ENCODE results near the gene CLCA1. TPM values are rescaled to one million over a fixed set of nuclear protein-coding genes. Genes with fewer than 3 reads are reported as not detected.

The CLCA1 gene
- total RNA-seq, 4 donors from 2014 or later: not detected

DNA sequence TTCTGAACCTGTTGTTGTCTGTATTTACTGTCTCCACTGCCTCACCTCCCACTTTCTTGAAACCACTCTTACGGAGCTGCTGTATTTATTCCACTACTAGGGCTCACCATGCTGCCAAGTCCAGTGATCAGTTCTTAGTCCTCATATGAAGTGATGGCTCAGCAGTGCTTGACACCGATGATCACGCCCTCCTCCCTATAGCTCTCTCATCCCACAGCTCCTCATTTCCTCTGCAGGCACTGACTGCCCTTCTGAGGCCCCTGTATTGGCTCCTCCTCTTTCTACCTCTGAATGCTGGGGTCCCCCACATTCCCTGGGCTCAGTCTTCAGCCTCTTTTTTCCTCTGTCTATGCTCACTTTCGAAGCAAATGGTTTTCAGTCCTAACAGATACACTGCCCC is 3.4 kb downstream of the CLCA1 start:
- ATAC-seq (ENCODE audit: low FRiP score) (no peak), DNase-seq (ENCODE audit: low spot score) (no peak)
- TF ChIP-seq CTCF (IDR thresholded peaks at IDR 0.05): no peak

- TF ChIP-seq CTCF (IDR thresholded peaks at IDR 0.05): no peak
- no peak for ATAC-seq (ENCODE audit: low FRiP score)
- DNase-seq (ENCODE audit: low spot score): no peak
Observed at GRCh38 chr1:86472767-86473166, 4.0 kb downstream of the CLCA1 start.

DNA sequence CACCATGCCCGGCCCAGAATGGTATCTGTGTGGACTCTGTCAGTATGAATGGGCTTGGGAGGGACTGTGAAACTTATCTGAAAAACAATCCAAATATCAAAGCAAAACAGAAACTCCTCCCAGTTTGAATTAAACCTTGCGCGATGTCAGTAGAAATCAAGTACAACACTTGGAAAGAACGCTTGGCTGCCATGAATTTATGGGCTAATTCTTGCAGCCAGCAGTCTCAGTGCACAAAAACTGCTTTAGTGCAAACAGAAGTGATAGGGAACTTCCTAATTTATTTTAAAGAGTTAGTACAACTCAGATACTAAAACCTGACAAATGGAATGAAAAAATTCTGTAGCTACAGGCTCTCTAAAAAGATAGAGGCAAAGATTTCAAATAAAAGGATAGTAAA is 8.5 kb downstream of the CLCA1 start:
- TF ChIP-seq CTCF (IDR thresholded peaks at IDR 0.05): no peak
- DNase-seq (ENCODE audit: low spot score): no peak
- no peak for ATAC-seq (ENCODE audit: low FRiP score)

- TF ChIP-seq CTCF (IDR thresholded peaks at IDR 0.05): no peak
- ATAC-seq (ENCODE audit: low FRiP score) (no peak), DNase-seq (ENCODE audit: low spot score) (no peak)
Observed at GRCh38 chr1:86477682-86478081, 9.0 kb downstream of the CLCA1 start.

DNA sequence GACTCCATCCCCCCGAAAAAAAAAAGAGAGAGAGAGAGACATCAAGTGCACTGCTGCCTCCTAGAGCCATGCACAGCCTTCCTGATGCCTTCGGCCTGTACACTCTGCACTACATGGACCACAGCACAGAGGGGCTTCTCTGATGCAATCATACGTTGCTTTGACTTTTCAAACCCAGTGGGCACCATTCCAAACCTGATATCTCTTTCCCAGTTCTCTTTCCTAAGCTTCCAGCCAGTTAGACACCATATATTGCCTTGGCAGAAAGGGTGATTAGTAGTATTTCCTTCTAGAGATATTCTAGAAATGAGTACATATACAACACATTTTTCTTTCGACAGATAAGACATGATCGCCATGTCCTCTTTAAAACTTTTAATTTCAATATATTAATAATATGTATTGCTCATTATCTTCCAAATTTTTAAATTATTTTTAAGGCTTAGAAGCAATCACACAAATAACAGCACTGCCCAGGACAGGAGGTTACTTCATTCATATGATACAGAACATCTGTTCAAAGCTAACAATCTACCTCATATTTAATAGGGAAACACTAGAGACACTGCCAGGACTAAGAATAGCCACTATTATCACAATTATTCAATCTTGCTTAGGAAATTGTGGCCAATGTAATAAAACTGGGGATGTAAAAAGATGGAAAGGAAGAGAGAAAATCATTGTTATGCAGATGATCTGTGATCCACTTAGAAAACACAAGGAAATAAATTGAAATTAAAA is 9.9 kb downstream of the CLCA1 start:
- no peak for TF ChIP-seq CTCF (IDR thresholded peaks at IDR 0.05)
- ATAC-seq (ENCODE audit: low FRiP score): no peak

DNA sequence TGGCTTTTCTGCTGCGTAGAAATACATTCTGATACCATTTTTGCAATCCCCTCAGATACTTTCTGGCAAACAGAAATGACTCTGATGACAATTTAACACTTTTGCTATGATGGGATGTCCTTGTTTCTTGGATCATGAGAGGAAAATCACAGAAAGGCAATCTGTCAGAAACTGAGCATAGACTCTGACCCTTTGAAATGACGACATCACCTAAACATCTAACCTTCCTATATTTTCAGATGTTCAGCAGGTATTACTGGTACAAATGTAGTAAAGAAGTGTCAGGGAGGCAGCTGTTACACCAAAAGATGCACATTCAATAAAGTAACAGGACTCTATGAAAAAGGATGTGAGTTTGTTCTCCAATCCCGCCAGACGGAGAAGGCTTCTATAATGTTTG is 13.2 kb downstream of the CLCA1 start:
- TF ChIP-seq CTCF (IDR thresholded peaks at IDR 0.05): no peak
- DNase-seq (ENCODE audit: low spot score) (no peak), ATAC-seq (ENCODE audit: low FRiP score) (no peak)

More for the DNA sequence above, 9.9 kb downstream of the CLCA1 start:
- no peak for DNase-seq (ENCODE audit: low spot score)

DNA sequence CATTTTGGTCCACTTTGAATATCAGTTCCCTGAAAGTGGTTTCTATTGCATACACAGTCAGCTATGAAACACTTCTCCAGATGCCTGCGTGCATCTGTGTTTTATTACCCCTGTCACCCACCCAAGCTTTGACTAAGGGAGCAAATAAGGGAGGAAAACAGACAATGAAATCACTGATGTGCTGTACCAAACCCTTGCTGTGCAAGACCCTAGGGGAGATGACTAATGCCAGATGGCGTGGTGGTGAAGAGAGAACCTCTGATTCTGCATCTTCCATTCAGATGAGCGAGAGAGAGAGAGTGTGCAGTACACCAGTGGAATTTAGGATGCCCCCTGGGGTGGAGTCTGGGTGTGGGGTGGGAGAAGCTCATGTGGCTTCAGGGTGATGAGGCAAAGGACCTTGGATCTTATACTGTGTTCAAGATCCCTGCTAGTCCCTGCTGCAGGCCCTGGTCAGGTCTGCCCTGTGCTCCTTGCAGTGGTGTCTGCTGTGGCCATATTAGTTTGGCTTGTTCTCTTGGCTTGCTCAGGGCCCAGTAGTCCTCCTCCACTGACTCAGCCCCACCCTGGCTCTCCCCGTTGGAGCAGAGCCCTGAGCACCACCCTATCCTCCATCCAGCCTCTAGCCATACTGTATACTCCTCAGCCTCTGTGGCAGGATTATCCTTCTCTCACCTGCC is 18.5 kb downstream of the CLCA1 start:
- DNase-seq (ENCODE audit: low spot score) (no peak), ATAC-seq (ENCODE audit: low FRiP score) (peak; percentile 59)
- TF ChIP-seq CTCF (IDR thresholded peaks at IDR 0.05): no peak

Data from omental fat pad (tissue), 4 donors.